22Rv1 (cell line): ENCODE results near the gene PHOX2A.

Experiments
- H3K27ac ChIP-seq: fragments of 450-650 bp; 2 replicates; pipeline ENCODE4 v1.5.1; 2017
- CTCF ChIP-seq: fragments of 450-650 bp; IDR thresholded peaks from 2 replicates; pipeline ENCODE4 v1.5.1; 2017; ENCODE audit warnings: mild to moderate bottlenecking
- ZFX ChIP-seq: fragments of 450-650 bp; IDR thresholded peaks from 2 replicates; pipeline ENCODE4 v1.6.1; 2017; ENCODE audit warnings: antibody characterized with exemption, borderline replicate concordance

Gene PHOX2A

DNA sequence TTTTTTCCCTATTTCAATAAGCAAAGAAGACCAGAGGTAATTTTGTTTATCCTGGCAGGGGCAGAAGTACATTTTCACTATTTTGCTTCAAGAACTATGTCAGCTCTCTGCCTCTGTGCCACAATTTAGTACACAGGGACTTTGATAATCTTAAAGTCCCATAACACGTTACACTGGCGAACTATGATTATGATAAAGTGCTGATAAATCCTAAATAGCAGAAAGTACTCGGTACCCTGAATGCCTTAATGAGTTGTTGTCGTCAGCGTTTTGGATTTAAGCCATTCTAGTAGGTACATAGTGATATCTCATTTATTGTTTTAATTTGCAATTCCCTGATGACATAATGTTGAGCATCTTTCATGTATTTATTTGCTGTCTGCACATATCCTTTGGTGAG lies 16.6 kb upstream of the PHOX2A start:
- TF ChIP-seq CTCF = no peak
- no peak for TF ChIP-seq ZFX
- H3K27ac ChIP-seq = no peak overlapping the region

- H3K27ac ChIP-seq = no peak overlapping the region
- TF ChIP-seq CTCF = no peak
Measured at GRCh38 chr11:72259490-72259889, 15.5 kb upstream of the PHOX2A start.

DNA sequence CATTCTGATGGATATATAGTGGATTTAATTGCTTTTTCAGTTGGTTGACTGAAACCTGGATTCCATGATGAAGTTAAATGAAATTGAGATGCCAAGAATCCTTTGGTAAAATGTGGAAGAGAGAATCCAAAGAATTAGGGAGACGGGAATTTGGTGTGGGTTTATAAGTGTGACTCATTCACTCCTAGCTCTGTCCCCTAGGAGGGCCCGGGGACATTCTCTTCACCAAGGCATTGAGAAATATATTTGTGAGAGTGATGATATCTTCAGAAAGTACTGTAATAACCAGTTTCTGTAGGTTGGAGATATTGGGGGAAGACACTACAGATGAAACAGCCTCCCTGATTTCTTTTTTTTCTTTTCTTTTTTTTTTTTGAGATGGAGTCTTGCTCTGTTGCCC lies 13.6 kb upstream of the PHOX2A start:
- no peak overlapping the region for H3K27ac ChIP-seq
- TF ChIP-seq ZFX (no peak), CTCF (no peak)

DNA sequence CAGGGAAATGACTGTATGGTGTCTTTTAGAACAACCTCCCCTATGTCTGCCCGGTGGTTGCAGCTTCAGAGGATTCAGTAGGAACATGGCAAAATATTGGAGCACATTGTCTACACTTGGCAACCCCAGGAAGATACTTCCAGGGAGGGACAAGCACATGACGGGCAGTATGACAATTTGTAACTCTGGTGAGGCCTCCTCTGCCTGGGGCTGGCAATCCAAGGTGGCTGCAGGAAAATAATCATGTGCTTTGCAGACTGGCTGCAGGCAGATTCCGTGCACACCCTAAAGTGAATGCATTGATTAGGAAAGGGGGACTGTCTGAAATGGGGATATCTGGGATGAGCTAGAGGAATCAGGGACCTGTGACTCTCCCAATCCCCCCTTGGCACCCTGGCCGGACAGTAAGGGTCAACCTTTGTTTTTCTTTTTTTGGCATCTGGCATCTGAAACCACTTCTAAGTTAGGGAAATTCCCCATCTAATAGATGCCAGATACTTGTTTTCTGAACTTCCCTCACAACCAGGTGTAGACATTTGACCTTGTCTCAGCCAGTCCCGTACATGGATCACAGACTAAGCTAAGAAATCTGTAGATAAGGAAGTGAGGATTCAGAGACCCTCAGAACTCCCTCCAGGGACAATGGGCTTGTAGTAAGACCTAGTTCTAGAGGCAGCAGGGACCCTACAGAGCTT lies 10.5 kb upstream of the PHOX2A start:
- H3K27ac ChIP-seq = no peak overlapping the region
- TF ChIP-seq ZFX = no peak
- TF ChIP-seq CTCF = no peak

GRCh38 chr11:72253392-72253791 lies 9.4 kb upstream of the PHOX2A start:
- H3K27ac ChIP-seq = no peak overlapping the region
- TF ChIP-seq ZFX (no peak), CTCF (no peak)

GRCh38 chr11:72251614-72252013 lies 7.6 kb upstream of the PHOX2A start:
- TF ChIP-seq ZFX = no peak
- no peak for TF ChIP-seq CTCF

DNA sequence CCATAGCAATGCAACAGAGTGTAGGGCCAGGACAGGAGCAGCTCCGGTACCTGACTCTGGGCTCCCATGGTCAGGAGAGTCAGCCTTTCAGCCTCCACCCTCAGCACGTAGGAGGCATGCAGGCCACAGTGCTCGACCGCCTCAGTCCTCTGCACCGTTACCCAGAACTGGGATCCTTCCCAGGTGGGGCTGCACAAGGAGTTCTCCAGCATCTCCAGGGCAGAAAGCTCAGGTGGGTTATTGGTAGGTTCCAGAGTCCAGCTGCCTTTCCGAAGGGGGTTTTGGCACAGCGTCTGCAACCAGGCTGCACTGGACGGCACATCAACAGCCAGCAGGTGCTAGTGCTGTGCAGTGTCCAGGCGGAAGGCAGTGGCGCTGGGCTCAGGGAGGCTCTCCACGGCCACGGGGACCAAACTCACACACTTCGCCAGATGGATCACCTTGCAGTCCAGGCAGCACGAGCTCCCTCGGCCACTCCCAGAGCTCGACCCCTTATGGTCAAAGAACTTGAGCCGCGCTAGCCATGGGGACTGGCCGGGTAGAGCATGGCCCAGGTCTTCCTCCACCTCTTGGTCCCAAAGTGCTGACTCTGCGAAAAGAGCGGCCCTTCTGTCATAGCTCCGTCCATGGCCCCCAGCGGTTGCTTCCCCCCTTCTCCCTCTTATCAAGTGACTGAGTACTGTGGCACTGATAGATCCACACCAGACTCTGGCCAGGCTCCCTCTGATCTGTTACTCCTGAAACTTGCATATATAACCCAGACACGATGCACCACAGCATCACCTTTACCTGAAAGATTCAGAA lies 6.9 kb upstream of the PHOX2A start:
- H3K27ac ChIP-seq = no peak overlapping the region
- no peak for TF ChIP-seq CTCF
- no peak for TF ChIP-seq ZFX

More at GRCh38 chr11:72251614-72252013, 7.6 kb upstream of the PHOX2A start:
- no peak overlapping the region for H3K27ac ChIP-seq
